Pons (tissue), 1 donor: ENCODE data around the gene ADCY5.
"Not testable (repeated sequence)": the region's sequence is repeated elsewhere in the genome, so short reads cannot be mapped to it uniquely, and the experiment has no call there.

ENCODE experiments used
- DNase-seq: peaks from one replicate; pipeline ENCODE4 v3.0.0-alpha.2; 2016; ENCODE audit warnings: low spot score

The ADCY5 gene

DNA sequence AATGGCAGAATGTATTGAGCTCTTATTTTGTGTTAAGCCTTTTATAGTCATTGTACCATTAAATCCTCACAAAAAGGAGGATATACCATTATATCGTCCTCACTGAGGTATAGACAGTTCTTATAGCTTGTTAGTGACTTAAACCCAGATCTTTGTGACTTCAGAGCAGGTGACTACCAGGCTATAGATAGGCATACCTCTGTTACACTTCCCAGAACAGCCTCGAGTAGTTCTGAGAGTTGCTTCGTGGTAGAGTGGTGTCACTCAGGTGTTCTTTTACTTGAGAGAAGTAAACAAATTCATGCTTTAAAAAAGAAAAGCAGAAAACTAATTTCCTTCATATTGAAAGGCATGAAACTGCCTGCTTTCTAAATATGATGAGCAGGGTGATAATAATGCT lies 187.2 kb downstream of the ADCY5 start:
- no peak for DNase-seq

- DNase-seq: peak; percentile 52
Measured at GRCh38 chr3:123258811-123259420, 190.0 kb downstream of the ADCY5 start.

- DNase-seq: no peak
Measured at GRCh38 chr3:123258359-123258758, 190.5 kb downstream of the ADCY5 start.

GRCh38 chr3:123256256-123256655 lies 192.6 kb downstream of the ADCY5 start:
- no peak for DNase-seq

DNA sequence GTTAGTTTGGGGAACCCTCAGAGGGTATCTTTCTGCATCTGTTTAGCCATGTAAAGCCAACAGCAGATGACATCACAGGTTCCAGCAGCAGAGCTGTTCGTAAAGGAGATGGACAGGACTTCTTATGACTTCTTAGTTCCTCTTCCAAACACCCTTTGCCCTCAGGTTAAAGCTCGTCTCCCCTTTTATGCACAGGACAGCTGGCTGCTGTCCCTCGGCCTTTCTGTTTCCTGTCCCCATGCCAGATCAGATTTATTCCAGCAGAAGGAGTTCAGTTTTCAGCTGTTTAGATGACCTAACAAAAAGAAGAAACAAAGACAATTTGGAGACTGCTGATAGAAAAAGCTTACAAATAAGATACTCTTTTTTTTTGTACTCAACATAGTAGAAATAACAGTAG lies 202.0 kb downstream of the ADCY5 start:
- DNase-seq: no peak

DNA sequence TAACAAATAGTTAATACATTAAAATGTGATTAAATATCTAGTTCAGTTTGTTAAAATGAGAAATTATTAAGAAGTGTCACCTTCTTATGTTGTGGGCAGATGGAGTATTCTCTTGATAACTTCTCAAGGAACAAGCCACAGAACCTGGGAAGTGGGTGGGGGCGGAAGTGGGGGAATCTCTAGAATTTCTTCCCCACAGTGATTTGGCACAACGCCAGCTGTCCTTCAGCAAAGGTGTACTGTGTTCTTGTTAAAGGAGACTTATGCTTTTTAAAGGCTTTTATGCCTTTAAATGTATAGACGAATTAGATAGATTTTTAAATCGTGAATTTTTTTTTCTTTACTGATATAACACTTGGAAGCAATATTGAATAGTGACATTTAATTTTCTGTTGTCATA lies 204.8 kb downstream of the ADCY5 start:
- DNase-seq: no peak

GRCh38 chr3:123239756-123240155 lies 209.1 kb downstream of the ADCY5 start:
- no peak for DNase-seq

- not testable (repeated sequence) for DNase-seq
Measured at GRCh38 chr3:123239186-123239585, 209.7 kb downstream of the ADCY5 start.

DNA sequence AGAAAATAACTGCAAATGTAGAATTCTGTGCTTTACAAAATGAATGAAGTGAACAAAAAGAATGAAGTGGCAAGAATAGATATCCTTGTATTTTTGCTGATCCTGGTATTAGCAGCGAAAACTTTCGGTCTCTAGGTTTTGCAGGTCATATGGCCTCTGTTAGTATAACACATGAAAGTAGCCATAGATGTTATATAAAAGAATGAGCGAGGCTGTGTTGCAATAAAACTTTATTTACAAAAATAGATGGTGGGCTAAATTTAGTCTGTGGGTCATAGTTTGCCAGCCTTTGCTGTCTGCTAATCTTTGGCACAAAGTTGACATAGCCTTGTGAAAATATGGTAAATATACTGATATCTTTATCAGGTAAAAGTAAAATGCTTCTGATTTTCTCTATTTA lies 212.0 kb downstream of the ADCY5 start:
- DNase-seq: no peak
